Fibroblast of pulmonary artery (primary cell): ENCODE results near the gene PRR5.
"Not testable (repeated sequence)": the region's sequence is repeated elsewhere in the genome, so short reads cannot be mapped to it uniquely, and the experiment has no call there.

Source experiments
- DNase-seq: peaks from one replicate; pipeline ENCODE4 v3.0.0-alpha.2; 2010; ENCODE audit warnings: low read depth
- H3K4me3 ChIP-seq: replicated peaks from 2 replicates; pipeline ENCODE4 v1.5.1; 2011; ENCODE audit warnings: low read depth, mild to moderate bottlenecking, control low read depth, low read length, moderate library complexity
- CTCF ChIP-seq: IDR thresholded peaks from 2 replicates; pipeline ENCODE4 v1.5.1; 2011; ENCODE audit warnings: mild to moderate bottlenecking, control low read depth, low read length, inconsistent platforms; ENCODE audit errors: missing control alignments

PRR5 gene

GRCh38 chr22:44701824-44702478 lies at the start of gene PRR5:
PRR5 (plus strand) TSS chr22:44702204; CDS start chr22:44702475, 271 bp downstream.
- DNase-seq: peak; percentile 86
- TF ChIP-seq CTCF: no peak
- peak within 1 kb of the TSS; percentile 47 for H3K4me3 ChIP-seq

GRCh38 chr22:44652866-44653265 lies 49.1 kb upstream of the PRR5 start:
- H3K4me3 ChIP-seq, DNase-seq: not testable (repeated sequence)

GRCh38 chr22:44658311-44658953 lies 43.6 kb upstream of the PRR5 start:
- peak; percentile 87 for DNase-seq
- no peak overlapping the region for H3K4me3 ChIP-seq
- no peak for TF ChIP-seq CTCF

GRCh38 chr22:44659140-44659539 lies 42.9 kb upstream of the PRR5 start:
- no peak overlapping the region for H3K4me3 ChIP-seq
- DNase-seq: no peak
- no peak for TF ChIP-seq CTCF

GRCh38 chr22:44660051-44660830 lies 41.8 kb upstream of the PRR5 start:
- DNase-seq: no peak
- TF ChIP-seq CTCF: no peak

GRCh38 chr22:44661070-44661469 lies 40.9 kb upstream of the PRR5 start:
- no peak overlapping the region for H3K4me3 ChIP-seq
- DNase-seq: no peak
- no peak for TF ChIP-seq CTCF

More at GRCh38 chr22:44660051-44660830, 41.8 kb upstream of the PRR5 start:
- no peak overlapping the region for H3K4me3 ChIP-seq
